GM21717 (cell line): Measurements from ENCODE around the gene RHOG.
"Not testable (repeated sequence)": the region's sequence is repeated elsewhere in the genome, so short reads cannot be mapped to it uniquely, and the experiment has no call there.

ENCODE experiments used
- ATAC-seq: cut with Tn5 transposase; IDR thresholded peaks from one replicate; pipeline ENCODE4 v1.9.1; 2021; ENCODE audit warnings: mild to moderate bottlenecking, moderate library complexity; ENCODE audit not compliant: unreplicated experiment

RHOG gene

GRCh38 chr11:3834664-3835461 is 5.9 kb downstream of the RHOG start:
- no peak for ATAC-seq

- no peak for ATAC-seq
These were observed 6.5 kb downstream of the RHOG start for GRCh38 chr11:3834349-3834663.

GRCh38 chr11:3833449-3833848 is 7.3 kb downstream of the RHOG start:
- no peak for ATAC-seq

- ATAC-seq, result no peak
These were observed 7.9 kb downstream of the RHOG start for GRCh38 chr11:3832816-3833215.

- ATAC-seq, result no peak
These were observed 9.2 kb downstream of the RHOG start for GRCh38 chr11:3831378-3832239.

GRCh38 chr11:3830730-3831129 is 10.0 kb downstream of the RHOG start:
- no peak for ATAC-seq

GRCh38 chr11:3830088-3830487 is 10.7 kb downstream of the RHOG start:
- no peak for ATAC-seq

- ATAC-seq, result no peak
These were observed 13.1 kb downstream of the RHOG start for GRCh38 chr11:3827434-3828186.

- ATAC-seq, result no peak
These were observed 14.0 kb downstream of the RHOG start for GRCh38 chr11:3826721-3827120.

GRCh38 chr11:3825473-3826154 is 15.1 kb downstream of the RHOG start:
- no peak for ATAC-seq

- peak; percentile 75 for ATAC-seq
These were observed 15.9 kb downstream of the RHOG start for GRCh38 chr11:3824714-3825472.

- ATAC-seq, result no peak
These were observed 16.8 kb downstream of the RHOG start for GRCh38 chr11:3823762-3824506.

- ATAC-seq, result no peak
These were observed 17.5 kb downstream of the RHOG start for GRCh38 chr11:3823303-3823702.

GRCh38 chr11:3822312-3822711 is 18.4 kb downstream of the RHOG start:
- no peak for ATAC-seq

- no peak for ATAC-seq
These were observed 19.8 kb downstream of the RHOG start for GRCh38 chr11:3820971-3821370.

- ATAC-seq, result no peak
These were observed 23.5 kb downstream of the RHOG start for GRCh38 chr11:3817181-3817800.

- no peak for ATAC-seq
These were observed 24.1 kb downstream of the RHOG start for GRCh38 chr11:3816673-3817072.

GRCh38 chr11:3815845-3816244 is 24.9 kb downstream of the RHOG start:
- no peak for ATAC-seq

GRCh38 chr11:3814832-3815231 is 25.9 kb downstream of the RHOG start:
- ATAC-seq, result not testable (repeated sequence)
